NCI-H82 treated with DMSO at 0.1 percent for 48 hours (cell line): ENCODE data around the gene NCS1.

Experiments
- DNase-seq: peaks from one replicate; lab custom pipeline; 2025; ENCODE audit not compliant: unreplicated experiment; lab: John Stamatoyannopoulos, UW

Gene NCS1

DNA sequence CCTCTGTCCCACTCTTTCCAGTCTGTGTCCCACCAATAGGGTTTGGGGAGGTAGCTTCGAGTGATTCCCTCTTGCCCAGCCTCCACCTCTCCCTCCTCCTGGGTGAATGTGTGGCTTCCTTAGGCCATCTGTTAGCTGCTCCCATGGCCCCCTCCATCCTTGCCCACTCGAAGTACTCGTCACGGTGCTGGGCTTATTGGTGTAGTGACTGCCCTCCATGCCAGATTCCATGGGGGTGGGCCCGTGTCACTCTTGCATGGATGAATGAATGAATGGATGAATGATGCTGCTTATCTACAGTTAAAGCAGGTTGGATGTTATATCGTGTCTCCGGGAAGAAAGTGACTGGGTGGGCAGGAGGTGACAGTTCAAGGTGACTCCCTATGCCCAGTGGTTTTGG lies 112.5 kb downstream of the NCS1 start:
- DNase-seq: no peak

DNA sequence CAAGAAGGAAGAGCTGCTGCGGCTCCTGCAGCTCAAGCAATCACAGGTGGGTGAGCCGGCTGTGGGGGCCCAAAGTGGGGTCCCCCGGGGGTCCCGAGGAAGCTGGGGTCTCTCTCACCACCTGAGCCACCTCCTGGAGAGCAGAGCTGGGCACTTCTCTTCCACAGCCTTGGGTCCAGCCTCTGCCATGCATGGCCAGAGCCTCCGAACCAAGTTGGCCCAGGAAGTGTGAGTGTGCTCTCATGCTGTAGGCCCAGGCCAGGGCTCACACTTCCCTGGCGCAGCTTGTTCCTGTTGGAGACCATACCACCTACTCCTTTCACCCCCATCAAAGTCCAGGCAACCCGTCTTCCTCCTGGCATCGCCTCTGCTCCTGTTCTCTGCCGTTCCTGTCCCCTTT lies 113.1 kb downstream of the NCS1 start:
- DNase-seq: no peak

DNA sequence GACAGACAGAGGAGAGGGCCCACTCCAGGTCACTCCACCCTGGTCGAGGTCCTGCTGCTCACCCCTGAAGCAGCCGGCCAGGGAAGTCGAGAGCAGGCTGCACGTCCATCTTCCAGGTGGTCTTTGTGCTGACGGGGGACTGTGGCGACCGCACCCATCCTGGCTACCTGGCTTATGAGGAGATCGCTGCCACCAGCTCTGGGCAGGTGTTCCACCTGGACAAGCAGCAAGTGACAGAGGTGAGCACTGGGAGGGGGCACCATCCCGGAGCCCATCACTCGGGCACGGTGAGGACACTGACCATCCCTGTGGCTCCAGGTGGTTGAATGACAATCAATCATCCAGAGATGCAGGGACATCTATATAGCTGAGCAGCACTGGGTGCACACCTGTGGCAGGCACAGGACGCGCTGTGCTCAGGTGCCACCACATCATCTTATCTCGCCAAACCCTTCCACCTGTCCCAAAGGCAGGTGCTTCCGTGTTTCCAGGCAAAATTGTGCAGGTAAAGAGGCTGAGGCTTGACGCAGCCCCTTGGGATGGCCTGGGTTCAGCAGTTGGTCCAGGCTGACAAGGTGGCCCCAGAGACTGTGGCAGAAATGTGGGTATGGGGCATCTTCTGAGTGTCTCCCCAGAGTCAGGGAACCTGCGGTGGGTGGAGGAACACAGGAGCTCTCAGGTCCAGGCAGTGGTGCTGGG lies 114.0 kb downstream of the NCS1 start:
- no peak for DNase-seq
